H9 (cell line): ENCODE data around the gene PHF1. TPM values are rescaled to one million over a fixed set of nuclear protein-coding genes. Genes with fewer than 3 reads are reported as not detected.

ENCODE experiments used
- DNase-seq: peaks from one replicate; pipeline ENCODE4 v3.0.0-alpha.2; 2017
- H2AFZ ChIP-seq: one replicate; pipeline ENCODE4 v1.6.1; 2013; ENCODE audit warnings: mild to moderate bottlenecking, low read length, control low read depth, moderate library complexity
- H2AK5ac ChIP-seq: 2 replicates; pipeline ENCODE4 v1.6.1; 2013; ENCODE audit warnings: low read length, control low read depth, mixed read lengths; ENCODE audit not compliant: insufficient read length
- H2BK120ac ChIP-seq: one replicate; pipeline ENCODE4 v1.6.1; 2013; ENCODE audit warnings: low read depth, mild to moderate bottlenecking, low read length, control low read depth, inconsistent platforms; ENCODE audit not compliant: poor library complexity, severe bottlenecking
- H2BK12ac ChIP-seq: 2 replicates; pipeline ENCODE4 v1.6.1; 2013; ENCODE audit warnings: low read length, control low read depth, mixed read lengths, low read depth; ENCODE audit not compliant: insufficient read length
- H2BK15ac ChIP-seq: 2 replicates; pipeline ENCODE4 v1.6.1; 2013; ENCODE audit warnings: low read depth, low read length, control low read depth
- H2BK20ac ChIP-seq: one replicate; pipeline ENCODE4 v1.6.1; 2013; ENCODE audit warnings: low read depth, mild to moderate bottlenecking, low read length, control low read depth, inconsistent platforms; ENCODE audit not compliant: poor library complexity, severe bottlenecking
- H2BK5ac ChIP-seq: 2 replicates; pipeline ENCODE4 v1.6.1; 2013; ENCODE audit warnings: low read length, control low read depth, mixed read lengths; ENCODE audit not compliant: insufficient read length
- H3K14ac ChIP-seq: 2 replicates; pipeline ENCODE4 v1.6.1; 2013; ENCODE audit warnings: low read length, control low read depth; ENCODE audit not compliant: insufficient read depth
- H3K18ac ChIP-seq: 2 replicates; pipeline ENCODE4 v1.6.1; 2013; ENCODE audit warnings: low read depth, mild to moderate bottlenecking, mixed read lengths, low read length, control low read depth; ENCODE audit not compliant: insufficient read length
- H3K23ac ChIP-seq: 2 replicates; pipeline ENCODE4 v1.6.1; 2013; ENCODE audit warnings: low read length, control low read depth, mixed read lengths, low read depth; ENCODE audit not compliant: insufficient read length
- H3K23me2 ChIP-seq: 2 replicates; pipeline ENCODE4 v1.6.1; 2013; ENCODE audit warnings: low read depth, mild to moderate bottlenecking, mixed read lengths, low read length, control low read depth; ENCODE audit not compliant: insufficient read length, poor library complexity, severe bottlenecking
- H3K27ac ChIP-seq: 2 replicates; pipeline ENCODE4 v1.5.1; 2013; ENCODE audit warnings: low read length, control low read depth, mixed read lengths, low read depth; ENCODE audit not compliant: insufficient read length
- H3K27me3 ChIP-seq: 2 replicates; pipeline ENCODE4 v1.6.1; 2013; ENCODE audit warnings: low read length, control low read depth, inconsistent platforms; ENCODE audit not compliant: insufficient read depth
- H3K4ac ChIP-seq: 2 replicates; pipeline ENCODE4 v1.6.1; 2013; ENCODE audit warnings: low read depth, mild to moderate bottlenecking, control low read depth, inconsistent platforms, low read length, moderate library complexity
- H3K4me1 ChIP-seq: 2 replicates; pipeline ENCODE4 v1.6.1; 2013; ENCODE audit warnings: low read length, control low read depth, inconsistent platforms; ENCODE audit not compliant: insufficient read depth
- H3K4me2 ChIP-seq: 2 replicates; pipeline ENCODE4 v1.6.1; 2013; ENCODE audit warnings: low read length, control low read depth, mixed read lengths; ENCODE audit not compliant: insufficient read length, insufficient read depth
- H3K56ac ChIP-seq: 2 replicates; pipeline ENCODE4 v1.6.1; 2013; ENCODE audit warnings: low read depth, mild to moderate bottlenecking, mixed read lengths, low read length, control low read depth; ENCODE audit not compliant: insufficient read length
- H3K79me1 ChIP-seq: 2 replicates; pipeline ENCODE4 v1.6.1; 2013; ENCODE audit warnings: low read depth, mild to moderate bottlenecking, moderate library complexity, low read length, control low read depth, inconsistent platforms; ENCODE audit not compliant: insufficient read depth, poor library complexity, severe bottlenecking
- H3K79me2 ChIP-seq: 2 replicates; pipeline ENCODE4 v1.6.1; 2013; ENCODE audit warnings: low read length, control low read depth, inconsistent platforms; ENCODE audit not compliant: insufficient read depth
- H3K9ac ChIP-seq: 2 replicates; pipeline ENCODE4 v1.6.1; 2013; ENCODE audit warnings: low read length, control low read depth, mixed read lengths; ENCODE audit not compliant: insufficient read length; ENCODE audit errors: extremely low read depth
- H3K9me3 ChIP-seq: one replicate; pipeline ENCODE4 v1.6.1; 2013; ENCODE audit warnings: low read depth, low read length, inconsistent platforms; ENCODE audit not compliant: control insufficient read depth
- H3T11ph ChIP-seq: one replicate; pipeline ENCODE4 v1.6.1; 2013; ENCODE audit warnings: mild to moderate bottlenecking, low read length, control low read depth, inconsistent platforms
- H4K20me1 ChIP-seq: one replicate; pipeline ENCODE4 v1.6.1; 2013; ENCODE audit not compliant: control insufficient read depth, insufficient read length, insufficient read depth
- H4K5ac ChIP-seq: 2 replicates; pipeline ENCODE4 v1.6.1; 2013; ENCODE audit warnings: low read depth, mild to moderate bottlenecking, mixed read lengths, low read length, control low read depth; ENCODE audit not compliant: insufficient read length
- H4K8ac ChIP-seq: replicated peaks from 2 replicates; pipeline ENCODE4 v1.6.1; 2013; ENCODE audit warnings: low read length, control low read depth, mixed read lengths, low read depth; ENCODE audit not compliant: insufficient read length
- H4K91ac ChIP-seq: 2 replicates; pipeline ENCODE4 v1.6.1; 2013; ENCODE audit warnings: low read depth, mild to moderate bottlenecking, moderate library complexity, mixed read lengths, low read length, control low read depth; ENCODE audit not compliant: insufficient read length
- H3K27ac Mint-ChIP-seq, 3 experiments: 2 replicates in 2 of 3; 3 replicates in 1 of 3; pipeline ENCODE4 v1.8.0; 2020 to 2021; ENCODE audit warnings: mixed read lengths in 3 of 3, mild to moderate bottlenecking in 1 of 3, moderate library complexity in 1 of 3
- H3K27me3 Mint-ChIP-seq: 2 replicates; pipeline ENCODE4 v1.8.0; 2021; ENCODE audit warnings: low read depth, mild to moderate bottlenecking, moderate library complexity, mixed read lengths
- H3K36me3 Mint-ChIP-seq, 3 experiments: 2 replicates in 2 of 3; 3 replicates in 1 of 3; pipeline ENCODE4 v1.8.0; 2020 to 2021; ENCODE audit warnings: low read depth in 3 of 3, mixed read lengths in 3 of 3; ENCODE audit not compliant: insufficient read depth in 1 of 3
- H3K4me1 Mint-ChIP-seq, 2 experiments: 2 replicates each; pipeline ENCODE4 v1.8.0; 2020; ENCODE audit warnings: mixed read lengths in 2 of 2
- H3K4me3 Mint-ChIP-seq, 2 experiments: 2 replicates in 1 of 2; 3 replicates in 1 of 2; pipeline ENCODE4 v1.8.0; 2020 to 2021; ENCODE audit warnings: mild to moderate bottlenecking in 2 of 2, mixed read lengths in 2 of 2, moderate library complexity in 1 of 2
- H3K9me3 Mint-ChIP-seq, 2 experiments: 2 replicates in 1 of 2; 3 replicates in 1 of 2; pipeline ENCODE4 v1.8.0; 2020; ENCODE audit warnings: mild to moderate bottlenecking in 2 of 2, mixed read lengths in 2 of 2, moderate library complexity in 1 of 2
- CTCF ChIP-seq: fragments of 200-600 bp; sonication (generic); conservative IDR thresholded peaks from 3 replicates; pipeline ENCODE4 v1.8.0; 2021; ENCODE audit warnings: antibody characterized with exemption, mild to moderate bottlenecking
- WGBS: extraction: QIAGEN DNeasy Blood & Tissue Kit; methylation state at CpG from one replicate; pipeline ENCODE4 v1.1.7; 2013; ENCODE audit warnings: missing lambda C conversion rate, low lambda C conversion rate, mixed read lengths; ENCODE audit not compliant: insufficient read length; ENCODE audit errors: extremely low coverage; 5-methylcytosine and 5-hydroxymethylcytosine counted together
- total RNA-seq: library from RNA; stranded (reverse); gene quantifications from 2 replicates; pipeline ENCODE4 v1.2.1, GENCODE V29; 2021

PHF1 gene
- total RNA-seq, 1 experiment from 2014 or later: 56.8 TPM

- no CpG with 5 or more reads among the region's 2 CpGs for WGBS
- Histone ChIP-seq H3K27ac (peak overlapping the region; percentile 36), H4K5ac (no peak overlapping the region), H4K20me1 (no peaks in the 10 kb centered on the region), H2BK120ac (no peak overlapping the region), H3T11ph (no peak overlapping the region), H2BK15ac (no peak overlapping the region), H2BK5ac (no peak overlapping the region), H2BK12ac (no peak overlapping the region), H4K91ac (no peak overlapping the region), H3K14ac (no peak overlapping the region), H3K4me2 (peak overlapping the region; percentile 88), H3K79me2 (peaks cover 14% of the 10 kb centered on the region; the same call in 1 of the 2 replicates), H3K23me2 (peaks cover 27% of the 10 kb centered on the region), H4K8ac (no peak overlapping the region), H3K4ac (no peak overlapping the region), H3K79me1 (peaks cover 2% of the 10 kb centered on the region), H2BK20ac (no peak overlapping the region), H3K4me1 (peaks cover 17% of the 10 kb centered on the region; the same call in 1 of the 2 replicates), H3K18ac (no peak overlapping the region), H3K23ac (no peak overlapping the region), H2AFZ (no peak overlapping the region), H3K27me3 (no peaks in the 10 kb centered on the region), H3K56ac (no peak overlapping the region), H3K9me3 (no peaks in the 10 kb centered on the region), H2AK5ac (no peak overlapping the region), H3K9ac (no peak overlapping the region)
- H3K27ac Mint-ChIP-seq: peak overlapping the region; percentile 92 to 96 (median 94)
- H3K27me3 Mint-ChIP-seq: no peaks in the 10 kb centered on the region; the same call in 1 of the 2 replicates
- no peak for TF ChIP-seq CTCF
- H3K4me3 Mint-ChIP-seq: peak overlapping the region; percentile 75 to 81
- no peak for DNase-seq
- H3K36me3 Mint-ChIP-seq: peaks cover 4 to 17% (median 16%) of the 10 kb centered on the region in 3 experiments
- H3K4me1 Mint-ChIP-seq: peaks cover 71 to 79% of the 10 kb centered on the region in 2 experiments
- no peaks in the 10 kb centered on the region for H3K9me3 Mint-ChIP-seq
Observed at GRCh38 chr6:33430334-33430733, 19.5 kb downstream of the PHF1 start.
